Neuronal stem cell (in vitro differentiated cells): ENCODE results near the gene AP5S1.
A peak's percentile ranks its signal among the peaks of the same experiment; 100 is the strongest.

Experiments used
- DNase-seq: peaks from one replicate; pipeline ENCODE4 v3.0.0-alpha.2; 2013; ENCODE audit warnings: low spot score
- H2AFZ ChIP-seq: one replicate; pipeline ENCODE4 v1.6.1; 2013; ENCODE audit warnings: mild to moderate bottlenecking, low read length, inconsistent platforms
- H2AK5ac ChIP-seq: 2 replicates; pipeline ENCODE4 v1.6.1; 2013; ENCODE audit warnings: low read depth, mild to moderate bottlenecking, inconsistent platforms, low read length, moderate library complexity, mixed read lengths
- H2BK120ac ChIP-seq: 2 replicates; pipeline ENCODE4 v1.6.1; 2013; ENCODE audit warnings: low read depth, mild to moderate bottlenecking, inconsistent platforms, low read length, moderate library complexity, mixed read lengths
- H2BK12ac ChIP-seq: one replicate; pipeline ENCODE4 v1.6.1; 2013; ENCODE audit warnings: low read length, inconsistent platforms
- H2BK15ac ChIP-seq: 2 replicates; pipeline ENCODE4 v1.6.1; 2013; ENCODE audit warnings: mild to moderate bottlenecking, low read length, inconsistent platforms, mixed read lengths
- H2BK5ac ChIP-seq: one replicate; pipeline ENCODE4 v1.6.1; 2013; ENCODE audit warnings: inconsistent platforms, mild to moderate bottlenecking, low read length, moderate library complexity
- H3K14ac ChIP-seq: one replicate; pipeline ENCODE4 v1.6.1; 2013; ENCODE audit warnings: low read length, inconsistent platforms
- H3K18ac ChIP-seq: 2 replicates; pipeline ENCODE4 v1.6.1; 2013; ENCODE audit warnings: low read length, inconsistent platforms
- H3K23ac ChIP-seq: 2 replicates; pipeline ENCODE4 v1.6.1; 2013; ENCODE audit warnings: low read depth, mild to moderate bottlenecking, mixed read lengths, low read length, inconsistent platforms; ENCODE audit not compliant: poor library complexity
- H3K27ac ChIP-seq: replicated peaks from 3 replicates; pipeline ENCODE4 v1.5.1; 2013; ENCODE audit warnings: low read length, inconsistent platforms
- H3K27me3 ChIP-seq, 3 experiments: 2 replicates each; pipeline ENCODE4 v1.6.1; 2013; ENCODE audit warnings: low read length in 3 of 3, mild to moderate bottlenecking in 2 of 3, inconsistent platforms in 1 of 3, low read depth in 1 of 3, mixed read lengths in 1 of 3, moderate library complexity in 1 of 3; ENCODE audit not compliant: control insufficient read depth in 3 of 3, insufficient read depth in 3 of 3
- H3K36me3 ChIP-seq, 2 donors: replicated peaks in 1 of 2; 2 replicates each; pipeline ENCODE4 v1.6.1; 2013; ENCODE audit warnings: low read length in 2 of 2; ENCODE audit not compliant: control insufficient read depth in 2 of 2, insufficient read depth in 2 of 2
- H3K4ac ChIP-seq: 2 replicates; pipeline ENCODE4 v1.6.1; 2013; ENCODE audit warnings: inconsistent platforms, mild to moderate bottlenecking, low read length, moderate library complexity
- H3K4me1 ChIP-seq, 2 donors: 1 replicate in 1 of 2; 2 replicates in 1 of 2; pipeline ENCODE4 v1.6.1; 2013; ENCODE audit warnings: low read length in 2 of 2, low read depth in 1 of 2; ENCODE audit not compliant: control insufficient read depth in 2 of 2, insufficient read depth in 1 of 2
- H3K4me2 ChIP-seq: one replicate; pipeline ENCODE4 v1.6.1; 2013; ENCODE audit warnings: mild to moderate bottlenecking, low read length, inconsistent platforms; ENCODE audit not compliant: insufficient read depth, poor library complexity, severe bottlenecking
- H3K4me3 ChIP-seq, 2 donors: 2 replicates each; pipeline ENCODE4 v1.5.1; 2013; ENCODE audit warnings: low read length in 2 of 2, mild to moderate bottlenecking in 2 of 2, inconsistent platforms in 1 of 2, moderate library complexity in 1 of 2
- H3K79me1 ChIP-seq: one replicate; pipeline ENCODE4 v1.6.1; 2013; ENCODE audit warnings: low read depth, mild to moderate bottlenecking, inconsistent platforms, low read length, moderate library complexity
- H3K9ac ChIP-seq: one replicate; pipeline ENCODE4 v1.6.1; 2013; ENCODE audit warnings: mild to moderate bottlenecking, low read depth, low read length, inconsistent platforms; ENCODE audit not compliant: poor library complexity
- H3K9me3 ChIP-seq, 2 donors: replicated peaks in 1 of 2; 2 replicates each; pipeline versions ENCODE3 to v1.6.1; 2013; ENCODE audit warnings: low read length in 2 of 2, mild to moderate bottlenecking in 2 of 2, inconsistent platforms in 1 of 2, low read depth in 1 of 2, mixed read lengths in 1 of 2, moderate library complexity in 1 of 2; ENCODE audit not compliant: control insufficient read depth in 2 of 2, insufficient read depth in 1 of 2
- H4K8ac ChIP-seq: one replicate; pipeline ENCODE4 v1.6.1; 2013; ENCODE audit warnings: low read depth, mild to moderate bottlenecking, inconsistent platforms, low read length, moderate library complexity
- H4K91ac ChIP-seq: one replicate; pipeline ENCODE4 v1.6.1; 2013; ENCODE audit warnings: low read length, low read depth, mild to moderate bottlenecking, inconsistent platforms; ENCODE audit not compliant: poor library complexity
- WGBS, 2 donors: extraction: QIAGEN DNeasy Blood & Tissue Kit; methylation state at CpG; one replicate each; pipeline ENCODE4 v1.1.7; 2013; ENCODE audit warnings: missing lambda C conversion rate in 2 of 2, mixed read lengths in 1 of 2; ENCODE audit not compliant: insufficient read length in 2 of 2, insufficient replicate concordance in 1 of 2; ENCODE audit errors: extremely low coverage in 2 of 2; 5-methylcytosine and 5-hydroxymethylcytosine counted together

The AP5S1 gene

DNA sequence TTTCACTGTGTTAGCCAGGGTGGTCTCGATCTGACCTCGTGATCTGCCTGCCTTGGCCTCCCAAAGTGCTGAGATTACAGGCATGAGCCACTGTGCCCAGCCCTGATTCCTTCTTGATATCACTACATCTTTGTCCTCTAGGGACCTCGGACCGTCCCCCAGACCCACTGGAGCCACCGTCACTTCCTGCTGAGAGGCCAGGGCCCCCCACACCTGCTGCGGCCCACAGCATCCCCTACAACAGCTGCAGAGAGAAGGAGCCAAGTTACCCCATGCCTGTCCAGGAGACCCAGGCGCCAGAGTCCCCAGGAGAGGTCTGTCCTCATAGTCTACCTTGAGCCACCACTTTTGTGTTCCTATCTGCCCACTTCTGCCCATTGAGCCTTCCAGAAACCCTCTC is 40.8 kb downstream of the AP5S1 start:
- Histone ChIP-seq H3K4me1 (no peaks in the 10 kb centered on the region), H3K4ac (no peak overlapping the region), H3K9ac (no peak overlapping the region), H2AK5ac (no peak overlapping the region), H3K18ac (no peak overlapping the region), H3K36me3 (peaks cover 51 to 77% of the 10 kb centered on the region in 2 donors), H3K4me3 (peak overlapping the region in 1 of 2 donors; percentile 57), H3K9me3 (peaks cover 5 to 7% of the 10 kb centered on the region in 2 donors), H3K27me3 (no peaks in the 10 kb centered on the region), H3K14ac (no peak overlapping the region), H2BK12ac (no peak overlapping the region), H2BK15ac (no peak overlapping the region), H3K79me1 (no peaks in the 10 kb centered on the region), H2BK5ac (no peak overlapping the region), H2BK120ac (no peak overlapping the region), H3K23ac (no peak overlapping the region), H3K27ac (no peak overlapping the region), H4K91ac (no peak overlapping the region), H4K8ac (no peak overlapping the region), H3K4me2 (no peak overlapping the region), H2AFZ (no peak overlapping the region)
- no peak for DNase-seq
- no CpG with 5 or more reads among the region's 7 CpGs for WGBS, 2 donors

DNA sequence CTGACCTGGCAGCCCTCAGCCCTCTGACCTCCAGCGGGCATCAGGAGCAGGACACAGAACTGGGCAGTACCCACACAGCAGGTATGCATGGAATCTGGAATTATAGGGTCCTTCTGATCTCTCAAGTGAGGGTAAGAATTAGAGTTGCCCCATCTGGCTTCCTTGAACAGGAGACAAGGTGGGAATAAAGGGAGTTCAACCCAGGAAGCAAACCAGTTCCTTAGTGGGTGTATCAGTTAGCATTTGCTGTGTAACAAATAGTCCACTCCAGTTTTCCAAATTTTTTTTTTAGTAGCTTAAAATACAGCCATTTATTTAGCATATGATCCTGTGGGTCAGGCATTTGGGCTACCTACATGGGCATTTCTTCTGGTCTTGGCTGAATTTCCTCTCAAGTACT is 42.0 kb downstream of the AP5S1 start:
- no peak overlapping the region for H2BK12ac ChIP-seq
- H3K36me3 ChIP-seq: peaks cover 54 to 83% of the 10 kb centered on the region in 2 donors
- H3K27ac ChIP-seq: no peak overlapping the region
- H3K4ac ChIP-seq: no peak overlapping the region
- no peak overlapping the region for H2BK120ac ChIP-seq
- H3K79me1 ChIP-seq: no peaks in the 10 kb centered on the region
- H3K23ac ChIP-seq: no peak overlapping the region
- peaks cover 5 to 7% of the 10 kb centered on the region in 2 donors for H3K9me3 ChIP-seq
- H2AK5ac ChIP-seq: no peak overlapping the region
- no peak overlapping the region for H3K9ac ChIP-seq
- H2BK15ac ChIP-seq: no peak overlapping the region
- H3K27me3 ChIP-seq: no peaks in the 10 kb centered on the region
- H2BK5ac ChIP-seq: no peak overlapping the region
- WGBS, 2 donors: no CpG with 5 or more reads among the region's 1 CpG
- H4K8ac ChIP-seq: no peak overlapping the region
- no peaks in the 10 kb centered on the region for H3K4me1 ChIP-seq
- no peak overlapping the region for H3K4me2 ChIP-seq
- no peak overlapping the region for H2AFZ ChIP-seq
- peak overlapping the region in 1 of 2 donors; percentile 1 for H3K4me3 ChIP-seq
- H3K18ac ChIP-seq: no peak overlapping the region
- H4K91ac ChIP-seq: no peak overlapping the region
- no peak for DNase-seq
- no peak overlapping the region for H3K14ac ChIP-seq

DNA sequence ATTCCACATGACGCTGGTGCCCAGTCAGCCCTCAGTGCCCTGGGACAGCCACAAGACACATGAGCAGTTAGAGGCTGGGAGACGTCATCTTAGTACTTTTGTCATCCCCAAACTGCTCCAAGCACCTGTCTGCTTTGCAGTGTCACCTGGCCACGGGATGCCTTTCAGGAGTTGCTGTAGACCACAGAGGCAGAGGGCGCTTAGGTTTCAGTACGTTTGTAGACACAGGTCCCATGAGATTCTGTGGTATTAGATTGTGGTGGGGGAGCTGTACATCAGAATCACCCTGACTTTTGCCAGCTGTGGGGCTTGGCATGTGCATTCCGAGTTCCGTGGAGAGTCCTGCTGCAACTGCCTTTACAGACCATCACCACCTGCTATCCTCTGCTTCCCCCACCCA is 43.0 kb downstream of the AP5S1 start:
- Histone ChIP-seq H3K4me1 (no peaks in the 10 kb centered on the region), H4K8ac (no peak overlapping the region), H3K27ac (no peak overlapping the region), H3K27me3 (no peaks in the 10 kb centered on the region), H2AFZ (no peak overlapping the region), H3K9me3 (peaks cover 5 to 7% of the 10 kb centered on the region in 2 donors), H3K79me1 (no peaks in the 10 kb centered on the region), H2BK15ac (no peak overlapping the region), H3K36me3 (peaks cover 50 to 80% of the 10 kb centered on the region in 2 donors), H3K18ac (no peak overlapping the region), H3K14ac (no peak overlapping the region), H2AK5ac (no peak overlapping the region), H3K23ac (no peak overlapping the region), H3K4ac (no peak overlapping the region), H3K4me3 (no peak overlapping the region), H3K9ac (no peak overlapping the region), H2BK120ac (no peak overlapping the region), H3K4me2 (no peak overlapping the region), H2BK5ac (no peak overlapping the region), H2BK12ac (no peak overlapping the region), H4K91ac (peak overlapping the region; percentile 68)
- WGBS, 2 donors: no CpG with 5 or more reads among the region's 7 CpGs
- no peak for DNase-seq

GRCh38 chr20:3864518-3864917 is 44.2 kb downstream of the AP5S1 start:
- no peak for DNase-seq
- H2BK15ac ChIP-seq: no peak overlapping the region
- no peaks in the 10 kb centered on the region for H3K27me3 ChIP-seq
- no peak overlapping the region for H4K8ac ChIP-seq
- H3K4me3 ChIP-seq: no peak overlapping the region
- no peaks in the 10 kb centered on the region for H3K4me1 ChIP-seq
- H2BK5ac ChIP-seq: no peak overlapping the region
- no peak overlapping the region for H3K14ac ChIP-seq
- no peak overlapping the region for H2BK120ac ChIP-seq
- H4K91ac ChIP-seq: no peak overlapping the region
- no peak overlapping the region for H3K4ac ChIP-seq
- no peak overlapping the region for H3K4me2 ChIP-seq
- H3K36me3 ChIP-seq: peaks cover 50 to 81% of the 10 kb centered on the region in 2 donors
- peak overlapping the region; percentile 65 for H3K23ac ChIP-seq
- WGBS, 2 donors: no CpG with 5 or more reads among the region's 5 CpGs
- H3K18ac ChIP-seq: no peak overlapping the region
- H2AK5ac ChIP-seq: no peak overlapping the region
- no peak overlapping the region for H3K27ac ChIP-seq
- peak overlapping the region; percentile 50 for H3K9ac ChIP-seq
- H2BK12ac ChIP-seq: no peak overlapping the region
- no peak overlapping the region for H2AFZ ChIP-seq
- H3K79me1 ChIP-seq: no peaks in the 10 kb centered on the region
- peaks cover 5 to 7% of the 10 kb centered on the region in 2 donors for H3K9me3 ChIP-seq
